Prostate gland (tissue), 2 donors: Measurements from ENCODE around the gene NXN.

Source experiments
- POLR2A ChIP-seq: fragments of 450-650 bp; IDR thresholded peaks from one replicate; pipeline ENCODE4 v1.6.1; 2016; ENCODE audit warnings: antibody characterized with exemption, mild to moderate bottlenecking
- TF ChIP-seq, protein P1 (sequence below), 4 experiments: fragments of 200-600 bp in 2 of 4; fragments of 450-650 bp in 2 of 4; sonication (generic) in 2 of 4; IDR thresholded peaks; 1 replicate in 3 of 4; 2 replicates in 1 of 4; pipeline ENCODE4 v1.5.1; 2016 to 2019; ENCODE audit warnings: antibody characterized with exemption in 4 of 4, mild to moderate bottlenecking in 2 of 4, moderate library complexity in 2 of 4

DNA sequence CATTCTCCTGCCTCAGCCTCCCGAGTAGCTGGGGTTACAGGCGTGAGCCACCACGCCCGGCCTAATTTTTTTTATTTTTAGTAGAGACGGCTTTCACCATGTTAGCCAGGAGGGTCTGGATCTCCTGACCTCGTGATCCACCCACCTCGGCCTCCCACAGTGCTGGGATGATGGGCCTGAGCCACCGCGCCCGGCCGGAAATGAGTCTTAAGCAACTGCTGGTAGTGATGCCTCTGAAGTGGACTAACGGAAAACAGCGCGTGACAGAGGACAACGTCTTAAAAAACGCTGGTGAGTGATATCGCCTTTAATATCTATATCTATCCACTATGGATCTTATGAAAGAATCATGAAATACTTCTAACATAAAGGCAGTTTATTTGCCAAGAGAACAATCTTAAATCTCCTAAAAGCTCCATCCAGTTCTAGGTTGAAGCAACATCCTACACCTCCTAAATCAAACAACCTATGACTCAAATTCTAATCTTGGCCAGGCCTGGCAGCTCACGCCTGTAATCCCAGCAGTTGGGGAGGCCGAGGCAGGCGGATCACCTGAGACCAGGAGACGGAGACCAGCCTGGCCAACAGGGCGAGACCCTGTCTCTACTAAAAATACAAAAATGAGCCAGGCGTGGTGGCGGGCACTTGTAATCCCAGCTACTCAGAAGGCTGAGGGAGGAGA is 69.8 kb downstream of the NXN start:
- TF ChIP-seq, protein P1, sequence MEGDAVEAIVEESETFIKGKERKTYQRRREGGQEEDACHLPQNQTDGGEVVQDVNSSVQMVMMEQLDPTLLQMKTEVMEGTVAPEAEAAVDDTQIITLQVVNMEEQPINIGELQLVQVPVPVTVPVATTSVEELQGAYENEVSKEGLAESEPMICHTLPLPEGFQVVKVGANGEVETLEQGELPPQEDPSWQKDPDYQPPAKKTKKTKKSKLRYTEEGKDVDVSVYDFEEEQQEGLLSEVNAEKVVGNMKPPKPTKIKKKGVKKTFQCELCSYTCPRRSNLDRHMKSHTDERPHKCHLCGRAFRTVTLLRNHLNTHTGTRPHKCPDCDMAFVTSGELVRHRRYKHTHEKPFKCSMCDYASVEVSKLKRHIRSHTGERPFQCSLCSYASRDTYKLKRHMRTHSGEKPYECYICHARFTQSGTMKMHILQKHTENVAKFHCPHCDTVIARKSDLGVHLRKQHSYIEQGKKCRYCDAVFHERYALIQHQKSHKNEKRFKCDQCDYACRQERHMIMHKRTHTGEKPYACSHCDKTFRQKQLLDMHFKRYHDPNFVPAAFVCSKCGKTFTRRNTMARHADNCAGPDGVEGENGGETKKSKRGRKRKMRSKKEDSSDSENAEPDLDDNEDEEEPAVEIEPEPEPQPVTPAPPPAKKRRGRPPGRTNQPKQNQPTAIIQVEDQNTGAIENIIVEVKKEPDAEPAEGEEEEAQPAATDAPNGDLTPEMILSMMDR (IDR thresholded peaks at IDR 0.05): no peak
- no peak for TF ChIP-seq POLR2A
